Measurements from ENCODE around the gene OBP2A. TPM values are rescaled to one million over a fixed set of nuclear protein-coding genes. Genes with fewer than 3 reads are reported as not detected.

OBP2A gene
- total and polyA plus RNA-seq, 12 donors, result not detected

DNA sequence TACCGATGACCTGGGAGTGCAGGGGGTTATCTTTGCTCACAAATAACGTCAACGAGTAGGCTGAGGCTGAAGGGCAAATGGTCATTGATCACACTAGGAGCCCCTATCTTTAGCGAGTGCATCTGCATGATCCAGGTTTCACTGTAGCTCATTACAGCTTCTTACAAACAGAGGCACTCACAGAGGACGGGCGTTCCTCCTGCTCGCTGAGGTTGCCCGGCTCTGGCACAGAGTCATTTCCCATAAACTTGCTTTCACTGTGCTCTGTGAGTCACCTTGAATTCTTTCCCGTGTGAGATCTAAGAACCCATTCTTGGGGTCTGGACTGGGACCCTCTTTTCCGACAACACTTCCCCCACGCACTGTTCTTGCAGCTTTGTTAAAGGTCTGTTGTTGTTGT lies 13.7 kb downstream of the OBP2A start:
- WGBS, 4 donors, result 42 to 61% (median 47%) methylated on average over 11 of the region's 11 CpGs
- intact Hi-C loops (cut with DNase I), result no loop called here
- no peaks in the 10 kb centered on the region for H3K4me1 ChIP-seq (replicated peaks in 1 of 2)
- peak in 2 of 7 donors; percentile 32 to 39 for DNase-seq
- TF ChIP-seq POLR2A (IDR thresholded peaks at IDR 0.05), result no peak
- TF ChIP-seq, protein P1, sequence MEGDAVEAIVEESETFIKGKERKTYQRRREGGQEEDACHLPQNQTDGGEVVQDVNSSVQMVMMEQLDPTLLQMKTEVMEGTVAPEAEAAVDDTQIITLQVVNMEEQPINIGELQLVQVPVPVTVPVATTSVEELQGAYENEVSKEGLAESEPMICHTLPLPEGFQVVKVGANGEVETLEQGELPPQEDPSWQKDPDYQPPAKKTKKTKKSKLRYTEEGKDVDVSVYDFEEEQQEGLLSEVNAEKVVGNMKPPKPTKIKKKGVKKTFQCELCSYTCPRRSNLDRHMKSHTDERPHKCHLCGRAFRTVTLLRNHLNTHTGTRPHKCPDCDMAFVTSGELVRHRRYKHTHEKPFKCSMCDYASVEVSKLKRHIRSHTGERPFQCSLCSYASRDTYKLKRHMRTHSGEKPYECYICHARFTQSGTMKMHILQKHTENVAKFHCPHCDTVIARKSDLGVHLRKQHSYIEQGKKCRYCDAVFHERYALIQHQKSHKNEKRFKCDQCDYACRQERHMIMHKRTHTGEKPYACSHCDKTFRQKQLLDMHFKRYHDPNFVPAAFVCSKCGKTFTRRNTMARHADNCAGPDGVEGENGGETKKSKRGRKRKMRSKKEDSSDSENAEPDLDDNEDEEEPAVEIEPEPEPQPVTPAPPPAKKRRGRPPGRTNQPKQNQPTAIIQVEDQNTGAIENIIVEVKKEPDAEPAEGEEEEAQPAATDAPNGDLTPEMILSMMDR (IDR thresholded peaks at IDR 0.05), result no peak
- no peaks in the 10 kb centered on the region for H3K9me3 ChIP-seq (replicated peaks in 1 of 3)
- H3K27ac ChIP-seq, result no peak overlapping the region
- no peaks in the 10 kb centered on the region for H3K36me3 ChIP-seq (replicated peaks in 1 of 2)
- no peaks in the 10 kb centered on the region for H3K27me3 ChIP-seq
- no peak overlapping the region for H3K4me3 ChIP-seq

DNA sequence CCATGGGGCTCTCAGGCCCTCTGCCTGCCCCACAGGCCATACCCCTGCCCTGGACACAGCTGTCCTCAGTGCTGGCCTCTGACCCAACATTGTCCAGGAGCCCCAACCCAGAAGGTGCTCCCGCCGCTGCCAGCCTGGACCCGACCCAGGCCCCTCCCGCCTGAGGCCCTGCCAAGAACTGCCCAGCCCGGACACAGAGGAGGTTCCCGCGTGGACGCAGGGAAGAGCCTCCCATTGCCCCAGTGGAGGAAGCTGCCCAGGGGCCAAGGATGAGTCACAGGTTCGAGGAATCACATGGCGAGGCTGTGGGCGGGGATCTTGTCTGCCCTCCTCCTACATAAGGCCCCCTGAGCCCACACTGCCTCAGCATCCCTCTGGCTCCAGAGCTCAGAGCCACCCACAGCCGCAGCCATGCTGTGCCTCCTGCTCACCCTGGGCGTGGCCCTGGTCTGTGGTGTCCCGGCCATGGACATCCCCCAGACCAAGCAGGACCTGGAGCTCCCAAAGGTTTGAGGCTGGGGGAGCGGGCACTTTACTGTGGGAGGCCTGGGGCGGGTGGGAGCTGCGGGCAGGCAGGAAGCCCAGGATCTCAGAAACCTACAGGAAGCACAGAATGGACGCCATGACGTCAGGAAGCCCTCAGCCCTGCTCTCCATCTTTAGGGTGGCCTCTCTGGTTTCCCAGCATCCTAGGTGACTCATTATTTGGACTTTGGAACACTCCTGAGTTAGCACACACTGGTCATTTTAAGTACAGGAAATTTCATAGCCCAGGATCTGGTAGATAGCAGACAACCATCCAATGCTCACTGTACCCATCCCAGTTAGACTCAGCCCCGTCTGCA lies 15.7 kb downstream of the OBP2A start, which contains the start of gene PAEP:
Gene PAEP, plus strand, starts transcription at position 366 of the 844 bp plus-strand sequence.
- Histone ChIP-seq H3K9me3 (replicated peaks in 1 of 3) (no peaks in the 10 kb centered on the region), H3K36me3 (replicated peaks in 1 of 2) (no peaks in the 10 kb centered on the region), H3K4me1 (replicated peaks in 1 of 2) (no peaks in the 10 kb centered on the region), H3K4me3 (no peak within 1 kb of the TSS), H3K27me3 (no peaks in the 10 kb centered on the region), H3K27ac (no peak within 1 kb of the TSS)
- DNase-seq, result no peak
- TF ChIP-seq, protein P1 (IDR thresholded peaks at IDR 0.05), result no peak
- TF ChIP-seq POLR2A (IDR thresholded peaks at IDR 0.05), result no peak
- intact Hi-C loops (cut with DNase I), result no loop called here
- WGBS, 4 donors, result 79 to 86% (median 86%) methylated on average over 7 to 20 of the region's 20 CpGs

DNA sequence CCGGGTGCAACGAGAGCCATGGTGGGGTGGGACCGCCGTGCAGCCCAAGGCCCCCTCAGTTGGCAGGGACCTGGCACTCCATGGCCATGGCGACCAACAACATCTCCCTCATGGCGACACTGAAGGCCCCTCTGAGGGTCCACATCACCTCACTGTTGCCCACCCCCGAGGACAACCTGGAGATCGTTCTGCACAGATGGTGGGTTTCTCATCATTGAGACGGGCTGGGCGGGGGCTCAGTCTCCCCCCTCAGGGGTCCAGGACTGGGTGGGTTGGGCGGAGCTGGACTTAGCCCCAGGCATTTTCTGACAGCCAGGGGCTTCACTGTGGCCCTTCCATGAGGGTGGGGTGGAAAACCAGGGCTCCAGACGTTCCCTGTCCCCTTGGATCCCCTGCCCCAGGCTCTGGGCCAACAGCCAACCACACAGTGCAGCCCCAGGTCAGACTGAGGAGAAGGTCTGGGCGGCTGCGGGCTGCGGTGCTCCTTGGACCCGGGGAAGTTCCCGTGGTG lies 16.4 kb downstream of the OBP2A start:
- intact Hi-C loops (cut with DNase I), result no loop called here
- Histone ChIP-seq H3K4me3 (no peak overlapping the region), H3K27ac (no peak overlapping the region), H3K27me3 (peaks cover 6% of the 10 kb centered on the region), H3K36me3 (replicated peaks in 1 of 2) (no peaks in the 10 kb centered on the region), H3K4me1 (replicated peaks in 1 of 2) (no peaks in the 10 kb centered on the region), H3K9me3 (replicated peaks in 1 of 3) (no peaks in the 10 kb centered on the region)
- no peak for DNase-seq
- TF ChIP-seq, protein P1 (IDR thresholded peaks at IDR 0.05), result no peak
- no peak for TF ChIP-seq POLR2A (IDR thresholded peaks at IDR 0.05)
- 84 to 97% (median 89%) methylated on average over 7 to 17 of the region's 17 CpGs for WGBS, 4 donors

GRCh38 chr9:135563039-135563476 lies 17.1 kb downstream of the OBP2A start:
- Histone ChIP-seq H3K36me3 (replicated peaks in 1 of 2) (no peaks in the 10 kb centered on the region), H3K4me1 (replicated peaks in 1 of 2) (no peaks in the 10 kb centered on the region), H3K27ac (no peak overlapping the region), H3K9me3 (replicated peaks in 1 of 3) (no peaks in the 10 kb centered on the region), H3K27me3 (peaks cover 6% of the 10 kb centered on the region), H3K4me3 (no peak overlapping the region)
- no peak for DNase-seq
- WGBS, 4 donors, result 74 to 100% (median 83%) methylated on average over 1 of the region's 1 CpG
- no peak for TF ChIP-seq POLR2A (IDR thresholded peaks at IDR 0.05)
- intact Hi-C loops (cut with DNase I), result no loop called here

Measured in adrenal gland (tissue), 12 donors.